ENCODE measurements around the gene CREBBP.

GRCh38 chr16:3868556-3868955 lies 12.0 kb downstream of the CREBBP start:
- TF ChIP-seq REST (IDR thresholded peaks at IDR 0.05; ENCODE audit: insufficient read depth in 1 of 2, low read depth in 2 of 2, low read length in 2 of 2) (no peak), POLR2AphosphoS5 (IDR thresholded peaks at IDR 0.05; ENCODE audit: low read depth, low read length) (no peak), SIN3A (IDR thresholded peaks at IDR 0.05; ENCODE audit: borderline replicate concordance, insufficient read depth, low read length) (no peak)
